OCI-LY3 (cell line): Measurements from ENCODE around the gene S1PR3.

ENCODE experiments used
- H2AFZ ChIP-seq: fragments of 200-600, 300-600 bp; shearing (Covaris generic); 2 replicates; pipeline ENCODE4 v1.6.0; 2014; ENCODE audit warnings: antibody characterized with exemption, low read depth, low read length
- H3K27ac ChIP-seq: fragments of 200-600, 300-600 bp; sonication (generic); 2 replicates; pipeline ENCODE4 v1.5.1; 2014; ENCODE audit warnings: mild to moderate bottlenecking, low read length, moderate library complexity, mixed read lengths
- H3K27me3 ChIP-seq: fragments of 200-600, 300-600 bp; sonication (generic); 2 replicates; pipeline ENCODE4 v1.6.1; 2014; ENCODE audit warnings: low read depth, low read length, mixed read lengths
- H3K36me3 ChIP-seq: fragments of 200-600, 300-600 bp; sonication (generic); replicated peaks from 2 replicates; pipeline ENCODE3; 2014; ENCODE audit warnings: low read depth, low read length, mixed read lengths
- H3K4me1 ChIP-seq: fragments of 300-600, 200-600 bp; sonication (generic); 2 replicates; pipeline ENCODE4 v1.6.1; 2014; ENCODE audit warnings: low read length, mixed read lengths
- H3K4me2 ChIP-seq: fragments of 200-600, 300-600 bp; sonication (generic); 2 replicates; pipeline ENCODE4 v1.6.1; 2014; ENCODE audit warnings: low read length, mixed read lengths
- H3K4me3 ChIP-seq: fragments of 300-600, 200-600 bp; sonication (generic); 2 replicates; pipeline ENCODE4 v1.5.1; 2014; ENCODE audit warnings: antibody characterized with exemption, mild to moderate bottlenecking, low read length, moderate library complexity
- H3K79me2 ChIP-seq: fragments of 300-600, 200-600 bp; shearing (Covaris generic); 2 replicates; pipeline ENCODE4 v1.6.1; 2014; ENCODE audit warnings: mild to moderate bottlenecking, low read length, mixed read lengths
- H3K9ac ChIP-seq: fragments of 300-600, 200-600 bp; shearing (Covaris generic); 2 replicates; pipeline ENCODE4 v1.6.0; 2014; ENCODE audit warnings: mild to moderate bottlenecking, low read length, moderate library complexity
- H3K9me3 ChIP-seq: fragments of 200-600, 300-600 bp; shearing (Covaris generic); 2 replicates; pipeline ENCODE4 v1.6.1; 2014; ENCODE audit warnings: low read length, mixed read lengths; ENCODE audit not compliant: insufficient read depth
- H4K20me1 ChIP-seq: fragments of 200-600, 300-600 bp; sonication (generic); 2 replicates; pipeline ENCODE4 v1.6.1; 2016; ENCODE audit warnings: low read length, mixed read lengths; ENCODE audit not compliant: insufficient read depth
- EZH2phosphoT487 ChIP-seq: fragments of 200-600 bp; shearing (Covaris generic); IDR thresholded peaks from 2 replicates; pipeline ENCODE4 v1.6.1; 2018; ENCODE audit warnings: antibody characterized with exemption, mixed run types, low read depth
- TF ChIP-seq, protein P1 (sequence below): fragments of 200-600, 300-600 bp; sonication (generic); IDR thresholded peaks from 2 replicates; pipeline ENCODE4 v1.5.1; 2014; ENCODE audit warnings: antibody characterized with exemption, low read length, low read depth

Gene S1PR3

DNA sequence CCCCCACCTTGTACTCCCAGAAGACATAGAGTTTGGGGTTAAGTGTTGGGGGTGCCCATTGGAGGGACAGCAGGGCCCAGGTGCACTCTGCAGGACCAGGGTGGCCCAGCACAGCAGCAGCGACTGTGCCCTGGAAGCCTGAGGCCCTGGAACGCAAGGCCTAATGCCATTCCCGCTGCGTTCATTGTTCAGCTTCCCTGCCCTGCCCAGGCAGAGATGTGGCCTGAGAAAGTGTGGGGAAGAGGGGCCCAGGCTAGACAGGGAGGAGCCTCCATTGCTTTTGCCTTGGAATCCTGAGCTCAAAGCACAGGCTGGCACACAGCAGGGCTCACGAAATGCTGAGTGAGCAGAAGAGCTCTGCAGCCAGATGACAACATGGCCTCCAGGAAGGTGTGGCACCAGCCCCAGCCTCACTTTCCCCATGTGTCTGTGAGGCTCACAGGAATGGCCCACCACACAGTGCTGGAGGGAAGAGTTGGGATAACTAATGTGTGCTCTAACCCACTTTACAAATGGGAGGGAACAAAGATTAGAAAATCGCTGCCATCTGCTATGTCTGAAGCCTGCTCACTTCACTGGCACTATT is 19.4 kb downstream of the S1PR3 start:
- TF ChIP-seq, protein P1, sequence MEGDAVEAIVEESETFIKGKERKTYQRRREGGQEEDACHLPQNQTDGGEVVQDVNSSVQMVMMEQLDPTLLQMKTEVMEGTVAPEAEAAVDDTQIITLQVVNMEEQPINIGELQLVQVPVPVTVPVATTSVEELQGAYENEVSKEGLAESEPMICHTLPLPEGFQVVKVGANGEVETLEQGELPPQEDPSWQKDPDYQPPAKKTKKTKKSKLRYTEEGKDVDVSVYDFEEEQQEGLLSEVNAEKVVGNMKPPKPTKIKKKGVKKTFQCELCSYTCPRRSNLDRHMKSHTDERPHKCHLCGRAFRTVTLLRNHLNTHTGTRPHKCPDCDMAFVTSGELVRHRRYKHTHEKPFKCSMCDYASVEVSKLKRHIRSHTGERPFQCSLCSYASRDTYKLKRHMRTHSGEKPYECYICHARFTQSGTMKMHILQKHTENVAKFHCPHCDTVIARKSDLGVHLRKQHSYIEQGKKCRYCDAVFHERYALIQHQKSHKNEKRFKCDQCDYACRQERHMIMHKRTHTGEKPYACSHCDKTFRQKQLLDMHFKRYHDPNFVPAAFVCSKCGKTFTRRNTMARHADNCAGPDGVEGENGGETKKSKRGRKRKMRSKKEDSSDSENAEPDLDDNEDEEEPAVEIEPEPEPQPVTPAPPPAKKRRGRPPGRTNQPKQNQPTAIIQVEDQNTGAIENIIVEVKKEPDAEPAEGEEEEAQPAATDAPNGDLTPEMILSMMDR: no peak
- no peak for TF ChIP-seq EZH2phosphoT487
- no peaks in the 10 kb centered on the region for H3K79me2 ChIP-seq
- H3K9ac ChIP-seq: no peak overlapping the region
- H2AFZ ChIP-seq: no peak overlapping the region
- no peak overlapping the region for H3K4me2 ChIP-seq
- H3K36me3 ChIP-seq: no peaks in the 10 kb centered on the region
- H4K20me1 ChIP-seq: no peaks in the 10 kb centered on the region
- H3K9me3 ChIP-seq: no peaks in the 10 kb centered on the region
- no peak overlapping the region for H3K27ac ChIP-seq
- peaks cover 27% of the 10 kb centered on the region for H3K27me3 ChIP-seq
- H3K4me1 ChIP-seq: peaks cover 10% of the 10 kb centered on the region
- H3K4me3 ChIP-seq: no peak overlapping the region

DNA sequence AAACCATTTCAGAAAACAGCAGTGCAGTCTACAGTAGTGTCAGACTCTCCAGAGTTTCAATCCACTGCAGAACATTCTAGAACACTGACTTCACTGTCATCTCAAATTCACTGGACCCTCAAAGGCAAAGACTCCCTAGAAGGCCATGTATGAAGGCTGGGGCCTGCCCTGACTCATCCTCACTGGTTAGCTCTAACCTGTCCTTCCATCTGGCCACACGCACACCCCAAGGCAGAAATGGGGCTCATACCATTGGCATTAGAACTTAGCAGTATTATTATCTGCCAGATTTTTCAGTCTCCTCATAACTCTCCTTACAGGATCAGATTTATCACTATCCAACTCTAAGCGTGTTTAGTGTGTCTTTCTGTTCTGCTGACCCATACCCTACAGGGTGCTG is 20.4 kb downstream of the S1PR3 start:
- no peak overlapping the region for H3K4me2 ChIP-seq
- H3K9me3 ChIP-seq: no peaks in the 10 kb centered on the region
- H3K4me1 ChIP-seq: peaks cover 10% of the 10 kb centered on the region
- no peak for TF ChIP-seq EZH2phosphoT487
- TF ChIP-seq, protein P1: no peak
- H3K27ac ChIP-seq: no peak overlapping the region
- H3K36me3 ChIP-seq: no peaks in the 10 kb centered on the region
- no peaks in the 10 kb centered on the region for H3K79me2 ChIP-seq
- H3K27me3 ChIP-seq: peaks cover 19% of the 10 kb centered on the region
- no peak overlapping the region for H3K9ac ChIP-seq
- H4K20me1 ChIP-seq: no peaks in the 10 kb centered on the region
- H3K4me3 ChIP-seq: no peak overlapping the region
- no peak overlapping the region for H2AFZ ChIP-seq

- peaks cover 10% of the 10 kb centered on the region for H3K4me1 ChIP-seq
- no peak for TF ChIP-seq EZH2phosphoT487
- TF ChIP-seq, protein P1: no peak
These were observed 21.2 kb downstream of the S1PR3 start for GRCh38 chr9:89012294-89013042.

DNA sequence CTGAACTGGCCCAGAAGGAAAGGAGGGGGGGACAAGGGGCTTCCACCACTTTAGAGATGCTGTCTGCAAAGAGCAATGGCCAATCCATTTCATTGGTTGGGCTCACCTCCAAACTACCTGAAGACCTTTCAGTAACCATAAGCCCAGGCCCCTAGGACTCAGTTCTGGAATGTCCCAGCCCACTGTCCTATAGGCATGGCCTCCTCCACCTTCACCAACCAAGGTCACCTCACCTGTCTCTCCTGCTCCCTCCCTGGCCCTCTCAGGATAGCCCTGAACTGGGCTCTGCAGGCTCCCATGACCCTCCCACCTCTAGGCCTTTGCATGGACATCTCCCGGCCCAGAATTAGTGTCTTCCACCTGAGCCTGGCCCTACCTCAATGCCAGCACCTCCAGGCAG is 22.4 kb downstream of the S1PR3 start:
- H3K9ac ChIP-seq: no peak overlapping the region
- peaks cover 6% of the 10 kb centered on the region; the same call in 1 of the 2 replicates for H3K27me3 ChIP-seq
- no peaks in the 10 kb centered on the region for H3K79me2 ChIP-seq
- no peak overlapping the region for H3K27ac ChIP-seq
- peaks cover 4% of the 10 kb centered on the region for H3K4me1 ChIP-seq
- no peaks in the 10 kb centered on the region for H3K9me3 ChIP-seq
- no peaks in the 10 kb centered on the region for H4K20me1 ChIP-seq
- H3K4me2 ChIP-seq: no peak overlapping the region
- no peaks in the 10 kb centered on the region for H3K36me3 ChIP-seq
- H2AFZ ChIP-seq: no peak overlapping the region
- H3K4me3 ChIP-seq: no peak overlapping the region
- TF ChIP-seq, protein P1: no peak
- no peak for TF ChIP-seq EZH2phosphoT487

More at GRCh38 chr9:89012294-89013042, 21.2 kb downstream of the S1PR3 start:
- no peaks in the 10 kb centered on the region for H4K20me1 ChIP-seq
- H3K36me3 ChIP-seq: no peaks in the 10 kb centered on the region
- peaks cover 12% of the 10 kb centered on the region for H3K27me3 ChIP-seq
- H3K79me2 ChIP-seq: no peaks in the 10 kb centered on the region
- H3K9me3 ChIP-seq: no peaks in the 10 kb centered on the region
- no peak overlapping the region for H3K27ac ChIP-seq
- no peak overlapping the region for H2AFZ ChIP-seq
- H3K4me2 ChIP-seq: no peak overlapping the region
- no peak overlapping the region for H3K4me3 ChIP-seq
- H3K9ac ChIP-seq: no peak overlapping the region
